ENCODE data around the gene EBLN2.
A peak's percentile ranks its signal among the peaks of the same experiment; 100 is the strongest.

Gene EBLN2

GRCh38 chr3:73049319-73049718 lies 12.1 kb upstream of the EBLN2 start:
- Histone ChIP-seq H3K9ac (ENCODE audit: low read length) (no peak overlapping the region), H3K4me1 (ENCODE audit: low read length) (no peaks in the 10 kb centered on the region), H3K4me2 (ENCODE audit: low read length) (no peak overlapping the region), H3K36me3 (replicated peaks; ENCODE audit: low read depth, low read length) (peaks cover 19% of the 10 kb centered on the region), H3K27me3 (ENCODE audit: low read depth, low read length) (no peaks in the 10 kb centered on the region), H4K20me1 (ENCODE audit: insufficient read depth, low read length) (peaks cover 70% of the 10 kb centered on the region), H3K27ac (ENCODE audit: low read length) (no peak overlapping the region), H3K9me3 (ENCODE audit: insufficient read depth, low read length) (no peaks in the 10 kb centered on the region), H2AFZ (ENCODE audit: low read depth, low read length) (no peak overlapping the region), H3K4me3 (ENCODE audit: low read length) (no peak overlapping the region), H3K79me2 (ENCODE audit: low read length) (peaks cover 90% of the 10 kb centered on the region)
- no peak for TF ChIP-seq EZH2phosphoT487 (IDR thresholded peaks at IDR 0.05; ENCODE audit: low read depth)

- Histone ChIP-seq H3K36me3 (replicated peaks; ENCODE audit: low read depth, low read length) (peaks cover 14% of the 10 kb centered on the region), H3K9me3 (ENCODE audit: insufficient read depth, low read length) (no peaks in the 10 kb centered on the region), H3K27me3 (ENCODE audit: low read depth, low read length) (no peaks in the 10 kb centered on the region), H3K9ac (ENCODE audit: low read length) (no peak overlapping the region), H3K4me3 (ENCODE audit: low read length) (no peak overlapping the region), H2AFZ (ENCODE audit: low read depth, low read length) (no peak overlapping the region), H3K79me2 (ENCODE audit: low read length) (peaks cover 54% of the 10 kb centered on the region), H3K4me2 (ENCODE audit: low read length) (no peak overlapping the region), H3K27ac (ENCODE audit: low read length) (no peak overlapping the region), H4K20me1 (ENCODE audit: insufficient read depth, low read length) (peaks cover 59% of the 10 kb centered on the region), H3K4me1 (ENCODE audit: low read length) (no peaks in the 10 kb centered on the region; the same call in 1 of the 2 replicates)
- TF ChIP-seq EZH2phosphoT487 (IDR thresholded peaks at IDR 0.05; ENCODE audit: low read depth) (no peak), CTCF (IDR thresholded peaks at IDR 0.05; ENCODE audit: low read depth, low read length) (no peak)
Observed at GRCh38 chr3:73052857-73053256, 8.6 kb upstream of the EBLN2 start.

- no peaks in the 10 kb centered on the region for H3K27me3 ChIP-seq (ENCODE audit: low read depth, low read length)
- H3K9me3 ChIP-seq (ENCODE audit: insufficient read depth, low read length) = no peaks in the 10 kb centered on the region
- H3K4me3 ChIP-seq (ENCODE audit: low read length) = no peak overlapping the region
- no peaks in the 10 kb centered on the region; the same call in 1 of the 2 replicates for H3K4me1 ChIP-seq (ENCODE audit: low read length)
- peaks cover 56% of the 10 kb centered on the region for H4K20me1 ChIP-seq (ENCODE audit: insufficient read depth, low read length)
- peaks cover 5% of the 10 kb centered on the region for H3K36me3 ChIP-seq (replicated peaks; ENCODE audit: low read depth, low read length)
- TF ChIP-seq EZH2phosphoT487 (IDR thresholded peaks at IDR 0.05; ENCODE audit: low read depth) (no peak), CTCF (IDR thresholded peaks at IDR 0.05; ENCODE audit: low read depth, low read length) (no peak)
- H3K9ac ChIP-seq (ENCODE audit: low read length) = no peak overlapping the region
- H3K27ac ChIP-seq (ENCODE audit: low read length) = no peak overlapping the region
- peaks cover 45% of the 10 kb centered on the region for H3K79me2 ChIP-seq (ENCODE audit: low read length)
- peak overlapping the region; percentile 25 for H3K4me2 ChIP-seq (ENCODE audit: low read length)
- H2AFZ ChIP-seq (ENCODE audit: low read depth, low read length) = no peak overlapping the region
Observed at GRCh38 chr3:73055583-73055982, 5.9 kb upstream of the EBLN2 start.

- no peaks in the 10 kb centered on the region for H3K27me3 ChIP-seq (ENCODE audit: low read depth, low read length)
- peaks cover 52% of the 10 kb centered on the region for H4K20me1 ChIP-seq (ENCODE audit: insufficient read depth, low read length)
- peak overlapping the region; percentile 25 for H3K4me2 ChIP-seq (ENCODE audit: low read length)
- no peak overlapping the region for H3K9ac ChIP-seq (ENCODE audit: low read length)
- H3K4me3 ChIP-seq (ENCODE audit: low read length) = no peak overlapping the region
- H3K79me2 ChIP-seq (ENCODE audit: low read length) = peaks cover 40% of the 10 kb centered on the region
- no peaks in the 10 kb centered on the region; the same call in 1 of the 2 replicates for H3K4me1 ChIP-seq (ENCODE audit: low read length)
- H2AFZ ChIP-seq (ENCODE audit: low read depth, low read length) = no peak overlapping the region
- H3K27ac ChIP-seq (ENCODE audit: low read length) = no peak overlapping the region
- H3K36me3 ChIP-seq (replicated peaks; ENCODE audit: low read depth, low read length) = peaks cover 2% of the 10 kb centered on the region
- TF ChIP-seq EZH2phosphoT487 (IDR thresholded peaks at IDR 0.05; ENCODE audit: low read depth) = no peak
- TF ChIP-seq CTCF (IDR thresholded peaks at IDR 0.05; ENCODE audit: low read depth, low read length) = peak; percentile 68
- H3K9me3 ChIP-seq (ENCODE audit: insufficient read depth, low read length) = no peaks in the 10 kb centered on the region
Observed at GRCh38 chr3:73056014-73056844, 5.2 kb upstream of the EBLN2 start.
